ENCODE measurements around the gene IFT122.

DNA sequence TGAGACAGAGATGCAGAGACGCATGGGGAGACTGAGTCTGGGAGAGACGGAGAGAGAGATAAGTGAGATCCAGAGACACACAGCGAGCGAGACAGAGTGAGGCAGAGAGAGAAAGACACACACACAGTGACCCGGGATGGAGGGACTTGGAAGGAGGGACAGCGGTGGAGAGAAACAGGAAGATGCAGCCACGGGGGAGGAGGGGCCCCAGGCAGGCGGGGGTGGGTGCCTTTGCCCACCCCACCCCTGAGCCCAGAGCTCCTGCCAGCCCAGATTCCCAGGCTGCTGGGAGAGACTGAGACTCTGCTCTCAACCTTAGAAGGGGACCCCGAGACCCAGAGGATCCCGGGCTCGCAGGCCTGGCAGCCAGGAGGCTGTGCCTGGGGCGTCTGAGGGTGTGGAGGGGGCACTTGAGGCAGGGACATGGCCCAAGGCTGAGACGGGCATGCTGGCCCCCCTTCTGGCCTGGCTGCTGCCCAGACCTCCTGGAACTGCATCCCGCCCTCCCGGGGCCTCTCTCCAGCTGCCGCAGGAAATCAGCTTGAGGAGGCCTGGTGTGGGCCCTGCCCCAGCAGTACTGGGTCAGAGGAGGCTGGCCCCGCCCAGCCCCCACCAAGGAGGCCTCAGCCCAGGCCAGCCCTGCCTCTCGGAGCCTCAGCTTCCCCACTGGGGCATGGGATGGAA, 121.0 kb downstream of the IFT122 start:
- TF ChIP-seq, protein P1, sequence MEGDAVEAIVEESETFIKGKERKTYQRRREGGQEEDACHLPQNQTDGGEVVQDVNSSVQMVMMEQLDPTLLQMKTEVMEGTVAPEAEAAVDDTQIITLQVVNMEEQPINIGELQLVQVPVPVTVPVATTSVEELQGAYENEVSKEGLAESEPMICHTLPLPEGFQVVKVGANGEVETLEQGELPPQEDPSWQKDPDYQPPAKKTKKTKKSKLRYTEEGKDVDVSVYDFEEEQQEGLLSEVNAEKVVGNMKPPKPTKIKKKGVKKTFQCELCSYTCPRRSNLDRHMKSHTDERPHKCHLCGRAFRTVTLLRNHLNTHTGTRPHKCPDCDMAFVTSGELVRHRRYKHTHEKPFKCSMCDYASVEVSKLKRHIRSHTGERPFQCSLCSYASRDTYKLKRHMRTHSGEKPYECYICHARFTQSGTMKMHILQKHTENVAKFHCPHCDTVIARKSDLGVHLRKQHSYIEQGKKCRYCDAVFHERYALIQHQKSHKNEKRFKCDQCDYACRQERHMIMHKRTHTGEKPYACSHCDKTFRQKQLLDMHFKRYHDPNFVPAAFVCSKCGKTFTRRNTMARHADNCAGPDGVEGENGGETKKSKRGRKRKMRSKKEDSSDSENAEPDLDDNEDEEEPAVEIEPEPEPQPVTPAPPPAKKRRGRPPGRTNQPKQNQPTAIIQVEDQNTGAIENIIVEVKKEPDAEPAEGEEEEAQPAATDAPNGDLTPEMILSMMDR (conservative IDR thresholded peaks at IDR 0.05; ENCODE audit: low read depth, low read length) = no peak
- no peak for TF ChIP-seq POLR2A (IDR thresholded peaks at IDR 0.05; ENCODE audit: low read depth, low read length)
- no peak for TF ChIP-seq CEBPB (IDR thresholded peaks at IDR 0.05; ENCODE audit: low read depth, low read length)
- TF ChIP-seq CHD1 (IDR thresholded peaks at IDR 0.05; ENCODE audit: low read depth, low read length) = no peak
- TF ChIP-seq MAFK (IDR thresholded peaks at IDR 0.05; ENCODE audit: low read depth, low read length) = no peak
- no peak for TF ChIP-seq RCOR1 (IDR thresholded peaks at IDR 0.05; ENCODE audit: insufficient replicate concordance, low read length)
- TF ChIP-seq FOS (IDR thresholded peaks at IDR 0.05; ENCODE audit: low read depth, low read length) = no peak
- 0 out of 2 replicates have a peak, but pooled peaks have one; percentile 9 for TF ChIP-seq RAD21 (IDR thresholded peaks at IDR 0.05; ENCODE audit: low read length)
- no peak; the same call in 1 of the 2 replicates for TF ChIP-seq SMC3 (IDR thresholded peaks at IDR 0.05; ENCODE audit: low read depth, low read length)
- no peak for TF ChIP-seq MXI1 (IDR thresholded peaks at IDR 0.05; ENCODE audit: borderline replicate concordance, low read depth, low read length)
- no peak for TF ChIP-seq RFX5 (IDR thresholded peaks at IDR 0.05; ENCODE audit: low read depth, low read length)
- TF ChIP-seq NFE2L2 (IDR thresholded peaks at IDR 0.05; ENCODE audit: low read depth, low read length) = no peak
- TF ChIP-seq, protein P2, sequence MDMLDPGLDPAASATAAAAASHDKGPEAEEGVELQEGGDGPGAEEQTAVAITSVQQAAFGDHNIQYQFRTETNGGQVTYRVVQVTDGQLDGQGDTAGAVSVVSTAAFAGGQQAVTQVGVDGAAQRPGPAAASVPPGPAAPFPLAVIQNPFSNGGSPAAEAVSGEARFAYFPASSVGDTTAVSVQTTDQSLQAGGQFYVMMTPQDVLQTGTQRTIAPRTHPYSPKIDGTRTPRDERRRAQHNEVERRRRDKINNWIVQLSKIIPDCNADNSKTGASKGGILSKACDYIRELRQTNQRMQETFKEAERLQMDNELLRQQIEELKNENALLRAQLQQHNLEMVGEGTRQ (IDR thresholded peaks at IDR 0.05; ENCODE audit: low read depth, low read length) = no peak

Measured in IMR-90 (cell line).